Upper lobe of left lung (tissue), 6 donors: ENCODE data around the gene WNT5B. TPM values are rescaled to one million over a fixed set of nuclear protein-coding genes. Genes with fewer than 3 reads are reported as not detected.

Experiments used
- ATAC-seq, 2 donors: fragments of 200-7000 bp; cut with Tn5 transposase; one replicate each; pipeline ENCODE4 v1.9.1; 2022; ENCODE audit warnings: mild to moderate bottlenecking in 2 of 2, moderate library complexity in 2 of 2; ENCODE audit not compliant: low FRiP score in 2 of 2
- DNase-seq, 2 donors: peaks; one replicate each; pipeline ENCODE4 v3.0.0-alpha.2; 2019 to 2020
- H3K27ac ChIP-seq, 4 donors: fragments of 200-600 bp; sonication (generic); one replicate each; pipeline ENCODE4 v1.5.1; 2016 to 2019
- H3K27me3 ChIP-seq, 4 donors: fragments of 200-600 bp; sonication (generic); one replicate each; pipeline ENCODE4 v1.5.1; 2017 to 2019
- H3K36me3 ChIP-seq, 4 donors: fragments of 200-600 bp; sonication (generic); one replicate each; pipeline ENCODE4 v1.5.1; 2016 to 2019
- H3K4me1 ChIP-seq, 4 donors: fragments of 200-600 bp; sonication (generic); one replicate each; pipeline ENCODE4 v1.5.1; 2018 to 2019
- H3K4me3 ChIP-seq, 4 donors: fragments of 200-600 bp; sonication (generic); one replicate each; pipeline ENCODE4 v1.5.1; 2017 to 2019; ENCODE audit warnings: mild to moderate bottlenecking in 2 of 4, moderate library complexity in 1 of 4
- H3K9me3 ChIP-seq, 4 donors: fragments of 200-600 bp; sonication (generic); one replicate each; pipeline ENCODE4 v1.5.1; 2018 to 2019
- CTCF ChIP-seq, 6 experiments: fragments of 450-650 bp in 4 of 6; fragments of 200-600 bp in 2 of 6; sonication (generic) in 2 of 6; IDR thresholded peaks; one replicate each; pipeline ENCODE4 v1.5.1; 2016 to 2019; ENCODE audit warnings: antibody characterized with exemption in 6 of 6
- EP300 ChIP-seq, 4 donors: sonication (generic); formaldehyde crosslinking; IDR thresholded peaks; one replicate each; pipeline ENCODE4 v1.5.1; 2017; ENCODE audit warnings: antibody characterized with exemption in 4 of 4, control low read depth in 2 of 4
- POLR2A ChIP-seq, 4 donors: fragments of 450-650 bp; IDR thresholded peaks; one replicate each; pipeline ENCODE4 v1.5.1; 2016 to 2017; ENCODE audit warnings: antibody characterized with exemption in 4 of 4, mild to moderate bottlenecking in 2 of 4
- POLR2AphosphoS5 ChIP-seq, 2 donors: sonication (generic); formaldehyde crosslinking; IDR thresholded peaks; one replicate each; pipeline ENCODE4 v1.5.1; 2017; ENCODE audit warnings: antibody characterized with exemption in 2 of 2
- WGBS, 2 donors: methylation state at CpG; one replicate each; pipeline ENCODE4 v1.1.5; 2017 to 2018; 5-methylcytosine and 5-hydroxymethylcytosine counted together
- total RNA-seq, 6 donors: library from RNA; depleted of rRNA in 4 of 6; stranded (reverse); fragments of >200 nt in 4 of 6; gene quantifications; one replicate each; pipeline versions ENCODE4 v1.1.0 to v1.2.1, GENCODE V29; 2016 to 2021
- donor health status: DM: no; HTN: no; CAD: no; lungs with moderate emphysema.
- donor health status: DM: no; HTN: yes; CAD: no; lungs with severe emphysema.

Gene WNT5B
- total RNA-seq, 6 donors from 2014 or later: 5.8 to 9.7 (median 7.0) TPM; not detected in 1

- ATAC-seq: no peak
- no peak for DNase-seq
- Histone ChIP-seq H3K27ac (peak overlapping the region; percentile 55 to 86 (median 64)), H3K9me3 (no peaks in the 10 kb centered on the region), H3K4me1 (peaks cover 0 to 12% (median 6%) of the 10 kb centered on the region in 4 donors), H3K36me3 (no peaks in the 10 kb centered on the region), H3K27me3 (no peaks in the 10 kb centered on the region), H3K4me3 (no peak overlapping the region)
- TF ChIP-seq EP300 (IDR thresholded peaks at IDR 0.05) (no peak), POLR2AphosphoS5 (IDR thresholded peaks at IDR 0.05) (peak in 1 of 2 donors; percentile 48), POLR2A (IDR thresholded peaks at IDR 0.05) (no peak)
- WGBS, 2 donors: 71 to 72% methylated on average over 7 of the region's 7 CpGs
Observed at GRCh38 chr12:1680804-1681492, 51.9 kb downstream of the WNT5B start.

- Histone ChIP-seq H3K4me3 (no peak overlapping the region), H3K36me3 (no peaks in the 10 kb centered on the region), H3K27me3 (no peaks in the 10 kb centered on the region), H3K4me1 (peaks cover 0 to 12% (median 6%) of the 10 kb centered on the region in 4 donors), H3K9me3 (no peaks in the 10 kb centered on the region), H3K27ac (peak overlapping the region; percentile 55 to 86 (median 64))
- no peak for DNase-seq
- TF ChIP-seq CTCF (IDR thresholded peaks at IDR 0.05): no peak
- TF ChIP-seq POLR2A (IDR thresholded peaks at IDR 0.05): no peak
- no peak for TF ChIP-seq EP300 (IDR thresholded peaks at IDR 0.05)
- no peak for TF ChIP-seq POLR2AphosphoS5 (IDR thresholded peaks at IDR 0.05)
- WGBS, 2 donors: 34 to 45% methylated on average over 2 of the region's 2 CpGs
- no peak for ATAC-seq
Observed at GRCh38 chr12:1681493-1681807, 52.4 kb downstream of the WNT5B start.

- Histone ChIP-seq H3K4me1 (peaks cover 11 to 23% (median 12%) of the 10 kb centered on the region in 4 donors), H3K9me3 (no peaks in the 10 kb centered on the region), H3K27ac (no peak overlapping the region), H3K27me3 (no peaks in the 10 kb centered on the region), H3K4me3 (no peak overlapping the region), H3K36me3 (no peaks in the 10 kb centered on the region)
- DNase-seq: no peak
- no peak for ATAC-seq
- WGBS, 2 donors: 90 to 95% methylated on average over 5 of the region's 5 CpGs
- TF ChIP-seq CTCF (IDR thresholded peaks at IDR 0.05) (no peak), POLR2A (IDR thresholded peaks at IDR 0.05) (no peak), POLR2AphosphoS5 (IDR thresholded peaks at IDR 0.05) (no peak), EP300 (IDR thresholded peaks at IDR 0.05) (no peak)
Observed at GRCh38 chr12:1688086-1688710, 59.2 kb downstream of the WNT5B start.

DNA sequence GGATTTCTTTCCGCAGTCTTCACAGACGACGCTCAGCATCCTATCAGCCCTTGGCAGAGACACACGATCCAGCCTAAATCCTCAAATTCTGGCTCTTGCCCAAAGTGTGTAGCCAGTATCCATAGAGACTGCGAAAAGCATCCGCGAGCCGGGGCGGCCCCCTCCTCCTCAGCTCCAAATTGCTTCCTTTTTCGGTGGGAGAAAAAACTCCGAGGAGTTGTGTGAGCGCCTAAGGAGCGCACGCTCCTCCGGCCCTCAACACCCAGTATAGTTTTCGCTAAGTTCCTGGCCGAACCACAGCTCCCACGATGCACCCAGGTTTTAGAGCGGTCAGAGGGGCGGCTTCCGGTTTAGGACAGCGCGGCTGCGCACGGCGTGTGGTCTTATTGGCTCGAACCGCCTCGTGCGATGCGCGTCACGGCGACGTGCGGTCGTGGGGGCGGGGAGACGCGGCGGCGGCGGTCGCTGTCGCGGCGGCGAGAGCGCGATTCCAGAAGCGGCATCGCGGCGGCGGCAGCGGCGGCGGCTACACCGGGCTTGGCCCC lies 61.6 kb downstream of the WNT5B start, which contains the start of gene ADIPOR2:
Gene ADIPOR2 (plus strand): TSS at position 493 of the 545 bp plus-strand sequence. CDS start 63,274 bp downstream, outside the sequence.
- no peaks in the 10 kb centered on the region for H3K36me3 ChIP-seq
- 1 to 3% methylated on average over 4 to 11 of the region's 59 CpGs for WGBS, 2 donors
- H3K4me1 ChIP-seq: peaks cover 12 to 33% (median 15%) of the 10 kb centered on the region in 4 donors
- peak; percentile 91 to 97 for TF ChIP-seq POLR2AphosphoS5 (IDR thresholded peaks at IDR 0.05)
- TF ChIP-seq CTCF (IDR thresholded peaks at IDR 0.05): peak in 1 of 6 experiments; percentile 25
- TF ChIP-seq POLR2A (IDR thresholded peaks at IDR 0.05): peak in 2 of 4 donors; percentile 92 to 94
- TF ChIP-seq EP300 (IDR thresholded peaks at IDR 0.05): peak in 1 of 4 donors; percentile 71
- H3K4me3 ChIP-seq: peak within 1 kb of the TSS; percentile 82 to 93 (median 91)
- H3K27ac ChIP-seq: peak within 1 kb of the TSS; percentile 95 to 100 (median 98)
- H3K9me3 ChIP-seq: no peaks in the 10 kb centered on the region
- DNase-seq: peak; percentile 94 to 99
- no peaks in the 10 kb centered on the region for H3K27me3 ChIP-seq
- peak; percentile 99 for ATAC-seq
